Liver (tissue), 9 donors: Measurements from ENCODE around the gene CD36. TPM values are rescaled to one million over a fixed set of nuclear protein-coding genes. Genes with fewer than 3 reads are reported as not detected.

Experiments used
- DNase-seq: peaks from one replicate; pipeline ENCODE4 v3.0.0-alpha.2; 2017; ENCODE audit warnings: low spot score
- H3K27ac ChIP-seq, 2 donors: one replicate each; pipeline ENCODE4 v1.7.0; 2013; ENCODE audit warnings: inconsistent platforms in 2 of 2, low read length in 2 of 2, control low read depth in 1 of 2, low read depth in 1 of 2, mild to moderate bottlenecking in 1 of 2
- H3K27me3 ChIP-seq, 4 donors: one replicate each; pipeline versions ENCODE4 v1.6.1 to v1.7.0; 2013; ENCODE audit warnings: low read length in 3 of 4, inconsistent platforms in 1 of 4, mild to moderate bottlenecking in 1 of 4, moderate library complexity in 1 of 4; ENCODE audit not compliant: control insufficient read depth in 4 of 4, insufficient read depth in 4 of 4
- H3K36me3 ChIP-seq, 4 donors: one replicate each; pipeline versions ENCODE4 v1.6.1 to v1.7.0; 2013; ENCODE audit warnings: low read length in 3 of 4, mild to moderate bottlenecking in 3 of 4, low read depth in 1 of 4, moderate library complexity in 1 of 4; ENCODE audit not compliant: control insufficient read depth in 4 of 4, insufficient read depth in 3 of 4
- H3K4me1 ChIP-seq, 4 donors: one replicate each; pipeline versions ENCODE4 v1.6.1 to v1.7.0; 2013; ENCODE audit warnings: low read length in 3 of 4, mild to moderate bottlenecking in 3 of 4, moderate library complexity in 1 of 4; ENCODE audit not compliant: control insufficient read depth in 4 of 4, insufficient read depth in 4 of 4
- H3K4me3 ChIP-seq, 3 donors: one replicate each; pipeline versions ENCODE4 v1.6.1 to v1.7.0; 2013; ENCODE audit warnings: low read length in 3 of 3, control low read depth in 1 of 3, low read depth in 1 of 3, mild to moderate bottlenecking in 1 of 3
- H3K9ac ChIP-seq, 2 donors: one replicate each; pipeline ENCODE4 v1.7.0; 2013; ENCODE audit warnings: low read length in 2 of 2, mild to moderate bottlenecking in 2 of 2, moderate library complexity in 2 of 2, control low read depth in 1 of 2, low read depth in 1 of 2
- H3K9me3 ChIP-seq, 4 donors: one replicate each; pipeline versions ENCODE4 v1.6.1 to v1.7.0; 2013; ENCODE audit warnings: low read length in 3 of 4; ENCODE audit not compliant: control insufficient read depth in 4 of 4
- ATF3 ChIP-seq: IDR thresholded peaks from 2 replicates; pipeline ENCODE4 v1.6.1; 2016; ENCODE audit warnings: antibody characterized with exemption
- EGR1 ChIP-seq, 2 donors: IDR thresholded peaks; 2 replicates each; pipeline ENCODE4 v1.6.1; 2016 to 2018; ENCODE audit warnings: antibody characterized with exemption in 2 of 2, low read depth in 2 of 2
- FOXA1 ChIP-seq: IDR thresholded peaks from 2 replicates; pipeline ENCODE4 v1.6.1; 2016; ENCODE audit warnings: antibody characterized with exemption
- FOXA2 ChIP-seq: IDR thresholded peaks from 2 replicates; pipeline ENCODE4 v1.6.1; 2016; ENCODE audit warnings: antibody characterized with exemption
- GABPA ChIP-seq, 2 donors: IDR thresholded peaks in 1 of 2; conservative IDR thresholded peaks in 1 of 2; 2 replicates each; pipeline ENCODE4 v1.6.1; 2016; ENCODE audit warnings: antibody characterized with exemption in 2 of 2, mild to moderate bottlenecking in 1 of 2, moderate library complexity in 1 of 2
- HNF4A ChIP-seq, 2 donors: conservative IDR thresholded peaks; 2 replicates each; pipeline ENCODE4 v1.6.1; 2016; ENCODE audit warnings: antibody characterized with exemption in 2 of 2, mild to moderate bottlenecking in 2 of 2
- HNF4G ChIP-seq: IDR thresholded peaks from 2 replicates; pipeline ENCODE4 v1.6.1; 2016; ENCODE audit warnings: antibody characterized with exemption
- JUND ChIP-seq, 2 donors: IDR thresholded peaks; 2 replicates each; pipeline ENCODE4 v1.6.1; 2016; ENCODE audit warnings: antibody characterized with exemption in 2 of 2
- MAX ChIP-seq: IDR thresholded peaks from 2 replicates; pipeline ENCODE4 v1.6.1; 2016; ENCODE audit warnings: antibody characterized with exemption
- NR2F2 ChIP-seq: IDR thresholded peaks from 2 replicates; pipeline ENCODE4 v1.6.1; 2016; ENCODE audit warnings: antibody characterized with exemption
- RAD21 ChIP-seq, 2 donors: IDR thresholded peaks; 2 replicates each; pipeline ENCODE4 v1.6.1; 2016; ENCODE audit warnings: antibody characterized with exemption in 2 of 2, mild to moderate bottlenecking in 2 of 2
- REST ChIP-seq: IDR thresholded peaks from 2 replicates; pipeline ENCODE4 v1.6.1; 2016; ENCODE audit warnings: antibody characterized with exemption, mild to moderate bottlenecking
- RXRA ChIP-seq, 2 donors: IDR thresholded peaks; 2 replicates each; pipeline ENCODE4 v1.6.1; 2017 to 2018; ENCODE audit warnings: antibody characterized with exemption in 2 of 2, mild to moderate bottlenecking in 1 of 2
- SP1 ChIP-seq: IDR thresholded peaks from 2 replicates; pipeline ENCODE4 v1.6.1; 2018; ENCODE audit warnings: antibody characterized with exemption, mild to moderate bottlenecking
- TAF1 ChIP-seq: conservative IDR thresholded peaks from 2 replicates; pipeline ENCODE4 v1.6.1; 2016; ENCODE audit warnings: antibody characterized with exemption, mild to moderate bottlenecking
- YY1 ChIP-seq: IDR thresholded peaks from 2 replicates; pipeline ENCODE4 v1.6.1; 2016; ENCODE audit warnings: antibody characterized with exemption, mild to moderate bottlenecking
- ZBTB33 ChIP-seq: IDR thresholded peaks from 2 replicates; pipeline ENCODE4 v1.6.1; 2016; ENCODE audit warnings: antibody characterized with exemption
- WGBS: extraction: QIAGEN DNeasy Blood & Tissue Kit; methylation state at CpG from one replicate; pipeline ENCODE4 v1.1.7; 2013; 5-methylcytosine and 5-hydroxymethylcytosine counted together
- polyA plus RNA-seq, 2 donors: library from polyadenylated mRNA; stranded (reverse) in 1 of 2; unstranded in 1 of 2; fragments of 200-250 nt in 1 of 2; fragments of >200 nt in 1 of 2; fragmentation: Nextera tagmentation in 1 of 2; extraction: Ambion mirVana in 1 of 2; gene quantifications; one replicate each; pipeline versions ENCODE4 v1.2.1 to v1.2.3, GENCODE V29; 2013 to 2015
- total RNA-seq, 2 donors: library from RNA; depleted of rRNA; stranded (reverse); fragments of >200 nt; gene quantifications; one replicate each; pipeline ENCODE4 v1.2.3, GENCODE V29; 2014
- TF ChIP-seq, protein P1 (sequence below): fragments of 150-350 bp; IDR thresholded peaks from 2 replicates; pipeline ENCODE4 v1.5.1; 2017; ENCODE audit warnings: improper control_type of control experiment, low read depth, low read length; ENCODE audit not compliant: missing input control
- donor health status: healthy.
- donor health status: healthy.
- donor health status: healthy.
- donor health status: healthy.
- donor health status: healthy.

CD36 gene
- total and polyA plus RNA-seq, 4 donors, result 21.6 to 597 (median 54.5) TPM

DNA sequence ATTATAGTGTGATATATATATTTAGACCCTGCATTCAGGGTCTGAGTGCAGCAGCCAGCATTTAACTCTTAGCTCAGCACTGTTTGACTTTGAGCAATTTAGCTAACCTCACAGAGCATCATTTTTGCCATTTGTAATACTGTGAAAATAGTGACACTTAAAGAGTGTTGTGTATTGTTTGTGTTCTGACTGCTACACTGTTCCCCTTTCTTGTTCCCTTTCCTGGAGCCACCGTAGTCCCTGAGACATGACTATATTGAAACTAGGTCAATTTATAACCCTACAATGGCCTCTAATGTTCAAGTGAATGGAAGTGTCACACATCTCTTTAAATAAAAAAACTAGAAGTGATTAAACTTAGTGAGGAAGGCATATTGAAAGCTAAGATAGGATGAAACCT, 20.3 kb upstream of the CD36 start:
- WGBS, result 63% methylated on average over 1 of the region's 1 CpG
- TF ChIP-seq SP1 (no peak), MAX (no peak), TAF1 (no peak), FOXA2 (no peak)
- DNase-seq, result no peak
- Histone ChIP-seq H3K9ac (no peak overlapping the region), H3K4me3 (no peak overlapping the region), H3K27me3 (no peaks in the 10 kb centered on the region), H3K4me1 (peaks cover 0 to 2% (median 0%) of the 10 kb centered on the region in 4 donors), H3K36me3 (no peaks in the 10 kb centered on the region), H3K27ac (no peak overlapping the region), H3K9me3 (no peaks in the 10 kb centered on the region)

- no peak overlapping the region for H3K27ac ChIP-seq
- no peaks in the 10 kb centered on the region for H3K27me3 ChIP-seq
- no peak overlapping the region for H3K9ac ChIP-seq
- no peaks in the 10 kb centered on the region for H3K9me3 ChIP-seq
- no peaks in the 10 kb centered on the region for H3K36me3 ChIP-seq
- H3K4me3 ChIP-seq, result no peak overlapping the region
- no peak for DNase-seq
- peaks cover 0 to 2% (median under 1%) of the 10 kb centered on the region in 4 donors for H3K4me1 ChIP-seq
- TF ChIP-seq NR2F2, result no peak
- no peak for TF ChIP-seq FOXA1
- TF ChIP-seq TAF1, result no peak
- no peak for TF ChIP-seq JUND (IDR thresholded peaks at IDR 0.05)
- TF ChIP-seq ZBTB33, result no peak
- no peak for TF ChIP-seq EGR1 (IDR thresholded peaks at IDR 0.05; ENCODE audit: low read depth in 2 of 2)
- no peak for TF ChIP-seq YY1
- no peak for TF ChIP-seq SP1
- TF ChIP-seq RXRA (IDR thresholded peaks at IDR 0.05), result no peak
- TF ChIP-seq RAD21 (IDR thresholded peaks at IDR 0.05), result no peak
- no peak for TF ChIP-seq GABPA (IDR thresholded peaks at IDR 0.05 in 1 of 2, conservative IDR thresholded peaks at IDR 0.05 in 1 of 2)
- no peak for TF ChIP-seq FOXA2
- no peak for TF ChIP-seq REST
- TF ChIP-seq HNF4G, result no peak
- no peak for TF ChIP-seq MAX
- TF ChIP-seq, protein P1, sequence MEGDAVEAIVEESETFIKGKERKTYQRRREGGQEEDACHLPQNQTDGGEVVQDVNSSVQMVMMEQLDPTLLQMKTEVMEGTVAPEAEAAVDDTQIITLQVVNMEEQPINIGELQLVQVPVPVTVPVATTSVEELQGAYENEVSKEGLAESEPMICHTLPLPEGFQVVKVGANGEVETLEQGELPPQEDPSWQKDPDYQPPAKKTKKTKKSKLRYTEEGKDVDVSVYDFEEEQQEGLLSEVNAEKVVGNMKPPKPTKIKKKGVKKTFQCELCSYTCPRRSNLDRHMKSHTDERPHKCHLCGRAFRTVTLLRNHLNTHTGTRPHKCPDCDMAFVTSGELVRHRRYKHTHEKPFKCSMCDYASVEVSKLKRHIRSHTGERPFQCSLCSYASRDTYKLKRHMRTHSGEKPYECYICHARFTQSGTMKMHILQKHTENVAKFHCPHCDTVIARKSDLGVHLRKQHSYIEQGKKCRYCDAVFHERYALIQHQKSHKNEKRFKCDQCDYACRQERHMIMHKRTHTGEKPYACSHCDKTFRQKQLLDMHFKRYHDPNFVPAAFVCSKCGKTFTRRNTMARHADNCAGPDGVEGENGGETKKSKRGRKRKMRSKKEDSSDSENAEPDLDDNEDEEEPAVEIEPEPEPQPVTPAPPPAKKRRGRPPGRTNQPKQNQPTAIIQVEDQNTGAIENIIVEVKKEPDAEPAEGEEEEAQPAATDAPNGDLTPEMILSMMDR, result no peak
- TF ChIP-seq HNF4A (conservative IDR thresholded peaks at IDR 0.05), result no peak
- TF ChIP-seq ATF3, result no peak
Observed at GRCh38 chr7:80619741-80620140, 18.7 kb upstream of the CD36 start.
